GM19372 (cell line): ENCODE results near the gene USPL1.
A peak's percentile ranks its signal among the peaks of the same experiment; 100 is the strongest.
"Not testable (repeated sequence)": the region's sequence is repeated elsewhere in the genome, so short reads cannot be mapped to it uniquely, and the experiment has no call there.

ENCODE experiments used
- ATAC-seq: cut with Tn5 transposase; IDR thresholded peaks from one replicate; pipeline ENCODE4 v1.9.1; 2021; ENCODE audit warnings: mild to moderate bottlenecking, low read depth, moderate library complexity; ENCODE audit not compliant: unreplicated experiment

USPL1 gene

DNA sequence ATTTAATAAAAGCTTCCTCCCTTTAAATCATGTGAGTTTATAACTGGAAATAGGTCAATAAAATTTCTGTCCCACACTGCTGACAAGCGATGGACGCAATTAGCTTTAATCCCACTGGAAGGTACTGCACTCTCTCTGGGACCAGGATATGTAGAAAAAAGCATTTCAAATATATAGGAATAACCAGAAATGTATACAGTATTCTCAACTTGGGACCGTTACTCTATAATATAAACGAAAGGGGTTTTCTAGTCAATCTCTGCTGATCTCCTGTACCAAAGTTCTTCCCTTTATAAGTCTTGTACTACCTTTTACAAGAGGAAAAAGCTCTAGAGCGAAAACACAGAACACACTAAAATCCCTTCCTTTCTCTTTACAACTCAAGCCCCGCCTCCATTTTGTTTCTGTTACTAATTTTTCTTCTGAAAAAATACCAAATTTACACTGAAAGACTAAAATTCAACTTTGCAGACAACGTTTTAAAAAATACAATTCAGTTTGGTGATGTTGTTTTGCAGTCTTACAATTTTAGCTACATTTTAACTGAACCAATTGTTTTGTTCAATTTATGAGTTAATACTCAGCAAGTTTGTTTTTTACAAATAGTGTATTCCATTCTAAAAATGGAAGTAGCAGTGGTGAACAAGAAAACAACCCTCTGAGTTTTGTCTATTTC lies 1.7 kb upstream of the USPL1 start:
- ATAC-seq = no peak

DNA sequence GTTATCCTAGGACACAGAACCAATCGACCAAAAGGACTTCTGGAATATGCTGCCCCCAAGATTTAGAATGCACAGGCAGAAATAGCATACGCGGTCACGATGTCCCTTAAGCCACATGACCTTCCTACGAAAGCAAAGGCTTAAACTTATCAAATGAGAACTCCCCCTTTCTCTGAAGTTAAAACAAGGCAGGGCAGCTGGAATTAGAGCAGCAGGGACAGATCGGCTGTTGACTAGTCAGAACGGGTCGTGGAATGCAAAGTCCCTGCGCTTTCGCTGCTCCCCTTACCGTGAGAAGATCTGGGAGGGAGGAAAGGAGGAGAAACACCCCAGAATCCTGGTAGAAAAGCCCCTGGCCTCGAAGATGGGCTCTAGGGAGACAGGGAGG lies 799 bp upstream of the USPL1 start:
- peak; percentile 8 for ATAC-seq

- no peak for ATAC-seq
Observed at GRCh38 chr13:30618186-30618929, 638 bp downstream of the USPL1 start.

DNA sequence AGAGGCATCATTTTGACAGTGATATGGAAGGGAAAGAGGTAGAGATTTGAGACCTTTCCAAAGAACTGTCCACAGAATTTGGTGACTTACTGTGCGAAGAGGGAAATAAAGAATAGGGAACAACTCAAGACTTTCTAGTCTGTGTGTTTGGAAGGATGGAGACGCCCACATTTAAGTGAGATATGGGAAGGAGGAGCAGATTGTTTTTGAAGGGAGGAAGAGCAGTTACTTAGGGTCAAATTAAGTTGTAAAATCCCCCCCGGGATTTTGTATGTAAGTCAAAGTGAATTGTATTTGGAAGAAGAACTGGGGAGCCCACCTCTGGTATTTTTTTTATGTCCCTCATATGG lies 1.2 kb downstream of the USPL1 start:
- ATAC-seq = no peak

DNA sequence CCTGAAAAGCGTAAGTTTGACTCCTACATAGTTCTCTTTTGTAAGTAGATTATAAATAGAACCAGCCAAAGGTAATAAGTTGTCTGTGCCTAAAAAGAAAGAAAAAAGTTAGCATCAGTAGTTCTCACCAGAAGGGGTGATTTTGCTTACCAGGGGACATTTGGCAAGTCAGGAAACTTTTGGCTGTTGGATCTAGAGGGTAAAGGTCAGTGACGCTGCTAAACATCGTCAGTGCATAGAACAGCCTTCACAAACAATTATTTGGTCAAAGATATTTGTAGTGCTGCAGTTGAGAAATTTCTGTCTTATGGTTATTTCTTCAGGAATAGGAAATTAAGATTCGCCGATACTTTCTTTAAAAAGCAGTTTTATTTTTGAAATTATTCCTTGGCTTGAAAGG lies 2.0 kb downstream of the USPL1 start:
- ATAC-seq = no peak

DNA sequence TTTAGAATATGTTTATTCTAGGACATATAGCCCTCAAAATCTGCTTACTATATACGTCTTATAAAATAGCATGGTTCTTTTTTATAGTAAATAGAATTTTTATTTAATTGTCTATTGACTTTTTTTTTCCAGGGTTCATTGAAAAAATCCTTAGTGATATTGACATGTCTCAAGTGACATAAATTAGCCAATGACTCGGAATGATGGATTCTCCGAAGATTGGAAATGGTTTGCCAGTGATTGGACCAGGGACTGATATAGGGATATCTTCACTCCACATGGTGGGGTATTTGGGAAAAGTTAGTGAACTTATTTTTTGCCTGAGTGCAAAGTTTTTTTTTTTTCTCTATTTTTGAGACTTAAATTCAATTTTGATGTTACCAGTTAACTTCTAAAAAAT lies 3.2 kb downstream of the USPL1 start:
- ATAC-seq = no peak

DNA sequence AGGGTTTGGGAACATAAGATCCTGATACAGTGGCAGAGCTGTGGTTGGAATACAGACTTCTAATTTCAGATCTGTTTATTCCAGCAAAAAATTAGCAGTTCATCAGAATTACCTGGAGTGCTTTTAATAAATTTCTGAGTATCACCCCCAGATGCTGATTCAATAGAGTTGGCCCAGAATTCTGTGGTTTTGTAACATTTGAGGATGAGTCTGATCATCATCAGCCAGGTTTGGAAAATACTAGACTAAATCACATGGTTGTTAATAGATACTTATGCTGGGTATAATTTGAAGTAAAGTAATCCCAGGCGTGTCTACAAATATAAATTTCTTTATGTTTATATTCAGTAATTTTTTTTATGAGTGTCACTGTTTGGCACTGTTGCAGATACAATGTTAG lies 4.8 kb downstream of the USPL1 start:
- no peak for ATAC-seq

DNA sequence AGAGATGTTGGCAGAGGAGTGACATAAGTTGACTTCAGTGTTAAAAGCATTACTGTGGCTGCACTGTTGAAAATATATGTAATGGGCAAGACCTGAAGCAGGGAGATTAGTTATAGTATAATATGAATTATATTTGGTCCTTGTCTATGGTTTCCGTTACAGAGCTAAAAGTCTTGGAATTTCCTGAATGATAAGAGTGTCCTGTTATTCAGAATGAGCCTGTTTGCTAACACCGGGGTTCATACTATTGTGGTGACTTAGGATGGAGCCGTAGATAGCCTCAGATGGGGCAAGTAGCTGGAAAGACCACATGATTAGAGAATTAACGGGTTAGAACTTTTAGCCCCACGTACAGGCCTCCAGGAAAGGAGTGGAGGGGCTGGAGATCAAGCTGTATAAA lies 5.7 kb downstream of the USPL1 start:
- no peak for ATAC-seq

DNA sequence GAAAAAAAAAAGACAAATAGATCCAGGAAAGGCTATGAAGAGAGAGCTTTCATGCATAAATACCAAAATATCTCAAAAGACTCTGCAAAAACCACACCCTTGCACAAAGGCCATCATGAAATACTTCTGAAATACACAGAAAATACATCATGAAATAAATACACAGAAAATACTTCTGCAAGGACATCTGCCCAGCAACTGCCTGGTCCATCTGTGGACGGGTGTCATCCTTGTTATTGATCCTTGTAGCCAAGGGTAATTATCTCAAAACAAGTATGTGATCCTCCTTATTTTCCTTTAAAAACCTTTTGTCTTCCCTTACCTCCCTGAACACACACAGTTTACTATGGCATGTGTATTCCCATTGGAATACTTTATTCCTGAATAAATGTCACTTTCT lies 6.9 kb downstream of the USPL1 start:
- ATAC-seq = no peak

GRCh38 chr13:30629527-30629926 lies 11.8 kb downstream of the USPL1 start:
- ATAC-seq = no peak

GRCh38 chr13:30633861-30634260 lies 16.1 kb downstream of the USPL1 start:
- no peak for ATAC-seq

DNA sequence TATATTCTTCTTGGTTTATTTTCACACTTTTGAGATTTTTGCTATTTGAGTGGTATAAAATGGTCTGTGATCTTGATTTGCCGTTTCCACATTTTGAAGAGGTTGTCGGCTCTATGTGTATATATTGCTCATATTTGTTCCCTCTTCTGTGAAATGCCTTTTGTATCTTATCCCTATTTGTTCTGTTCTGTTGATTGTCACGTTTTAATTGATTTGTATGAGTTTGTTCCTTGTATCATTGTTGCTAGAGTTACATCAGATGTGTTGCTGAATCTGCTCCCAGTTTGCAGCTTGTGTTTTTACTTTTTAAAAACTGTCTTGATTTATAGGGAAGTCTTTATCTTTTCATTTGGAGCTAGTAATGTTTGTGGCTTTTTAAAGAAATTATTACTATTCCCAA lies 17.1 kb downstream of the USPL1 start:
- ATAC-seq = no peak

DNA sequence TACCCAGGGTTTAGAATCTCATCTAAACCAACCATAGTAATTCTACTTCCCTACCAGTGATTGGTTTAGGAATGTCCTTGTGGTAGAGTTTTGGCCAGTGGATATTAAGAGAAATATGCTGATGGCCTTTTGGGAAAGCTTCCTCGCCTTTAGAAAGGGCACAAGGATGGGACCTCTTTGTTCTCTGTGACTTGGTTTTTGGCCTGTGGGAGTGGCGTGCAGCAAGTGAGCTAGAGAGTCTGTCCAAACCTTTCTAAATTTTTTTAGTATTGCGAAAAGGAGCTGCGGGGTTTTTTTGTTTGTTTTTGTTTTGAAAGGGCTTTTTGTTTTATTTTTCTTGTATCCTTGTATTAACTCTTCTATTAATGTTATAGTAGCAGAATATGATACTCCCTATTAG lies 20.6 kb downstream of the USPL1 start:
- ATAC-seq = no peak

- ATAC-seq = no peak
Observed at GRCh38 chr13:30639671-30640070, 22.0 kb downstream of the USPL1 start.

GRCh38 chr13:30641173-30641572 lies 23.5 kb downstream of the USPL1 start:
- ATAC-seq = not testable (repeated sequence)

GRCh38 chr13:30645629-30646028 lies 27.9 kb downstream of the USPL1 start:
- ATAC-seq = no peak

- ATAC-seq = no peak
Observed at GRCh38 chr13:30647420-30647819, 29.7 kb downstream of the USPL1 start.

DNA sequence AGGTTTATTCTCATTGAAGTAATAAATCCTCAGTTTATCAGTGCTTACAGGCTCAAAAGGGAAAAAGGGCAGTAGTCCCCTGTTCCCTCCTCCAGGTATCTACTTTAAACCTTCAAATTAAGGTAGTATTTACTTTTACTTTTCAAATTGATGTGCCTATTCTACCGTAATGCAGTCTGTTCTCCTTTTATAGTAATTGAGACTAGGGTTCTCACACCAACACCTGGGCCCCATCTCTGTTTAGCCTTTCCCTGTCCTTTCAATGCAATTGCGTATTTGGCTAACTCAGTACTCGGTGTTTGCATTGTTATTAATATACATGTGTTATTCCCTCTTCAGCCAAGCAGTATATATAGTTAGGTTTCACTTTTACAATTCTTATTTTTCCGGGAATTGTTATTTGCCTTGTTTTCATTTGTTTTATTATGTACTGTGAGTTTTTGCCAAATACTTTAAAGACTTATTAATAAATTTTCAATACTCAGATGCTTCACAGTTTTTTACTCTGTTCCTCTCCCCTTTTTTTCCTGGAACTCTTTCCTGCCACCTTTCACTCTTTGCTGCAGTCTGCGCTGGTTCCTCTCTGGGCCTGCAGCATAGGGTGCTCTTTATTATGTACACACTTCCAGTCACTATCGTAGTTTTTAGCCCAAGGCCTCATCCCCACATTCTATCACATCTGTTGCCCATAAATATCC lies 30.3 kb downstream of the USPL1 start:
- no peak for ATAC-seq

- no peak for ATAC-seq
Observed at GRCh38 chr13:30648522-30649012, 30.8 kb downstream of the USPL1 start.

DNA sequence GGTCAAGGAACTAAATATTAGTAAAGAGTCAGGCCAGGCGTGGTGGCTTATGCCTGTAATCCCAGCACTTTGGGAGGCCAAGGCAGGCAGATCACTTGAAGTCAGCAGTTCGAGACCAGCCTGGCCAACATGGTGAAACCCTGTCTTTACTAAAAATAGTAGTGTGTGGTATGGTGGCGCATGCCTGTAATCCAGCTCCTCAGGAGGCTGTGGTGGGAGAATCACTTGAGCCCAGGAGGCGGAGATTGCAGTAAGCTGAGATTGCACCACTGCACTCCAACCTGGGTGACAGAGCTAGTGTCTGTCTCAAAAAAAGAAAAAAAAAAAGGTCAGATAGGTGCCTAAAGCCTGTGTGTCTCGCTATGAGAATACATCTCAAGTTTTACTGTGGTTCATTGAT lies 33.9 kb downstream of the USPL1 start:
- ATAC-seq = not testable (repeated sequence)

- ATAC-seq = no peak
Observed at GRCh38 chr13:30652746-30653386, 35.1 kb downstream of the USPL1 start.
